ENCODE results near the gene TNNI3. TPM values are rescaled to one million over a fixed set of nuclear protein-coding genes. Genes with fewer than 3 reads are reported as not detected.

The TNNI3 gene
- total and polyA plus RNA-seq, 9 of the 15 experiments (the other 6 are each of a cell fraction or from before 2014, with no cell fraction given) = 4.7 to 158 (median 42.0) TPM

DNA sequence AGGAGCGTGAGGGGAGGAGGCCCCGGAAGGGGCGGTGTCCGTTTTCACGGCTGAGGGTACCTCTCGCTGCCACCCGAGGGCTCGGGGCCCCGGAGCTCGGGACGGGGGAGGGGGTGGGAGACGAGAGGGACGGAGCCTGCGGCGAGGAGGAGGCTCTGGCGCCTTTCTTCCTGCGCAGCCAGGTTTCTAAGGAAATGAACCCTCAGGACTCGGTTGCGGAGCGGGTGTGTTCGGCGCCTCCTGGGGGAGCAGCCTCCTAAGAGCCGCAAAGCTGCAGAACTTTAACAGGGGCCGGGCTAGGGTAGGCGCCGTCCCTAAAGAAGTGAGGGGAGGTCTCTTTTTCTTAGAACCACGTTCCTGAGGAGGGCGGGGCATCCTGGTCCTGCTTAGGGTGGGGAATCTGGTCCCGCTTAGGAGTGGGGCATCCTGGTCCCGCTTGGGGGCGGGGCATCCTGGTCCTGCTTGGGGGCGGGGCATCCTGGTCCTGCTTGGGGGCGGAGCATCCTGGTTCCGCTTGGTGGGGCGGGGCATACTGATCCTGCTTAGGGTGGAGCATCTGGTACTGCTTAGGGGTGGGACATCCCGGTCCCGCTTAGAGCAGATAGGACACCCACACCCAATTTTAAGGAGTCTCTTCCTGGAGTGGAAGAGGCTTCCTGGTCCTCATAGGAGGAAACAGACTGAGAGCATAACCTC, 16.3 kb upstream of the TNNI3 start (continued):
- TF ChIP-seq NRF1 (conservative IDR thresholded peaks at IDR 0.05 in 1 of 2, IDR thresholded peaks at IDR 0.05 in 1 of 2) (peak; percentile 80 to 84), NFE2 (IDR thresholded peaks at IDR 0.05; ENCODE audit: low read depth) (no peak), CREM (IDR thresholded peaks at IDR 0.05; ENCODE audit: low read depth) (no peak), KAT7 (CRISPR knock-in tag; IDR thresholded peaks at IDR 0.05; ENCODE audit: borderline replicate concordance) (no peak)
- TF ChIP-seq, protein P1, sequence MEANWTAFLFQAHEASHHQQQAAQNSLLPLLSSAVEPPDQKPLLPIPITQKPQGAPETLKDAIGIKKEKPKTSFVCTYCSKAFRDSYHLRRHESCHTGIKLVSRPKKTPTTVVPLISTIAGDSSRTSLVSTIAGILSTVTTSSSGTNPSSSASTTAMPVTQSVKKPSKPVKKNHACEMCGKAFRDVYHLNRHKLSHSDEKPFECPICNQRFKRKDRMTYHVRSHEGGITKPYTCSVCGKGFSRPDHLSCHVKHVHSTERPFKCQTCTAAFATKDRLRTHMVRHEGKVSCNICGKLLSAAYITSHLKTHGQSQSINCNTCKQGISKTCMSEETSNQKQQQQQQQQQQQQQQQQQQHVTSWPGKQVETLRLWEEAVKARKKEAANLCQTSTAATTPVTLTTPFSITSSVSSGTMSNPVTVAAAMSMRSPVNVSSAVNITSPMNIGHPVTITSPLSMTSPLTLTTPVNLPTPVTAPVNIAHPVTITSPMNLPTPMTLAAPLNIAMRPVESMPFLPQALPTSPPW (CRISPR knock-in tag; IDR thresholded peaks at IDR 0.05) = peak; percentile 32; the same call in 1 of the 2 replicates

DNA sequence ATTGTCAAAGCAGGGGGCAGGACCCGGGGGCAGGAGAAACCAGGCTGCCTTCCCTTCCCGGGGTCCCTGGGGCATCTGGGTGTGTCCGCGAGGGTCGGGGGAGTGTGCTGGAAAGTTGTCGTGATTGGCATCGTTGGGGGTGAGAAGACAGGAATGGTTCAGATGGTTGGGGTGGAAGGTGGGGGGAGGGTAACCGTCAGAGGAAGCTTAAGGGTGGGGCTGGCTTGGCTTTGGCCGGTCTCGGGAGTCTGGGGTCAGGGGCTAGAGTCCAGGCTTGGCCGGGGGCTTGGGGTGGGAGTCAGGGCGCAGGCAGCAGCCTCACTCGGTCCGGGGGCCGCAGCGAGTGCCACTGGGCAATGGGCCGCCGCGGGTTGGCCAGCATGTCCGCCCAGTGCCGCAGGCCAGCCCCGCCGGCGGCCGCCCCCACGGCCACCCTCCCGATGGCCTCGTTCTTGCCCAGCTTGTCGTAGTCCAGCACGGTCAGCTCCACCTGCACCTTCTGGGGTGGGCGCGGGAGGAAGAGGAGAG, 15.7 kb upstream of the TNNI3 start:
- intact Hi-C loops (cut with micrococcal nuclease) = no loop called here
- H3K9me3 ChIP-seq (replicated peaks; ENCODE audit: control insufficient read depth, insufficient read depth, low read depth, low read length) = no peaks in the 10 kb centered on the region
- peak overlapping the region; percentile 95 for H2AFZ ChIP-seq (ENCODE audit: low read depth, low read length)
- DNase-seq (ENCODE audit: extremely low read depth in 1 of 4, low spot score in 3 of 4) (no peak), FAIRE-seq (no peak), ATAC-seq (0 out of 3 replicates have a peak, but pooled peaks have one; percentile 0)
- BruUV-seq (replicated peaks) = no TSS peak
- ChIA-PET CTCF (ENCODE audit: low intra/inter-chr PET ratio) (no interaction called here), POLR2A (interaction anchor here (0.6 to 1.9 kb wide), 4 partner anchors 12 to 230 kb away, joined by 3 to 5 read pairs (median 4); no protein-coding TSS in a partner anchor)
- peak overlapping the region; percentile 50 to 92; a peak in 3 of 4 replicates for H3K9ac ChIP-seq (ENCODE audit: insufficient read depth in 1 of 2, low read depth in 2 of 2, low read length in 2 of 2)
- H3K27me3 ChIP-seq (ENCODE audit: control insufficient read depth in 2 of 2, insufficient read depth in 2 of 2, low read length in 2 of 2) = no peaks in the 10 kb centered on the region
- H3K79me2 ChIP-seq (ENCODE audit: control insufficient read depth, insufficient read depth, low read length) = no peaks in the 10 kb centered on the region; the same call in 2 of the 3 replicates
- in situ Hi-C loops (cut with MboI) = loop anchor here (25.0 kb wide), 1 partner anchor 964 kb away; the partner anchor contains the start of gene ZNF444
- peak overlapping the region; percentile 64; the same call in 2 of the 3 replicates for H3K27ac ChIP-seq (ENCODE audit: extremely low read depth, low read depth, low read length)
- H3K36me3 ChIP-seq (ENCODE audit: control insufficient read depth, insufficient read depth, low read length) = no peaks in the 10 kb centered on the region
- H3K4me3 ChIP-seq = peak overlapping the region; percentile 60
- H3K4me2 ChIP-seq (ENCODE audit: insufficient read depth, low read length) = peak overlapping the region; percentile 88
- no peaks in the 10 kb centered on the region for H3K9me1 ChIP-seq (ENCODE audit: control insufficient read depth, insufficient read depth, low read length)
- peaks cover 25 to 36% of the 10 kb centered on the region in 2 experiments; a peak in 4 of 5 replicates for H3K4me1 ChIP-seq (replicated peaks in 1 of 2; ENCODE audit: control insufficient read depth in 2 of 2, insufficient read depth in 2 of 2, low read length in 2 of 2)
- no peaks in the 10 kb centered on the region for H4K20me1 ChIP-seq (replicated peaks; ENCODE audit: control insufficient read depth, insufficient read depth, low read length)
- WGBS (ENCODE audit: insufficient coverage, low coverage, missing lambda C conversion rate) = 5% methylated on average over 20 of the region's 32 CpGs
- TF ChIP-seq, protein P2, sequence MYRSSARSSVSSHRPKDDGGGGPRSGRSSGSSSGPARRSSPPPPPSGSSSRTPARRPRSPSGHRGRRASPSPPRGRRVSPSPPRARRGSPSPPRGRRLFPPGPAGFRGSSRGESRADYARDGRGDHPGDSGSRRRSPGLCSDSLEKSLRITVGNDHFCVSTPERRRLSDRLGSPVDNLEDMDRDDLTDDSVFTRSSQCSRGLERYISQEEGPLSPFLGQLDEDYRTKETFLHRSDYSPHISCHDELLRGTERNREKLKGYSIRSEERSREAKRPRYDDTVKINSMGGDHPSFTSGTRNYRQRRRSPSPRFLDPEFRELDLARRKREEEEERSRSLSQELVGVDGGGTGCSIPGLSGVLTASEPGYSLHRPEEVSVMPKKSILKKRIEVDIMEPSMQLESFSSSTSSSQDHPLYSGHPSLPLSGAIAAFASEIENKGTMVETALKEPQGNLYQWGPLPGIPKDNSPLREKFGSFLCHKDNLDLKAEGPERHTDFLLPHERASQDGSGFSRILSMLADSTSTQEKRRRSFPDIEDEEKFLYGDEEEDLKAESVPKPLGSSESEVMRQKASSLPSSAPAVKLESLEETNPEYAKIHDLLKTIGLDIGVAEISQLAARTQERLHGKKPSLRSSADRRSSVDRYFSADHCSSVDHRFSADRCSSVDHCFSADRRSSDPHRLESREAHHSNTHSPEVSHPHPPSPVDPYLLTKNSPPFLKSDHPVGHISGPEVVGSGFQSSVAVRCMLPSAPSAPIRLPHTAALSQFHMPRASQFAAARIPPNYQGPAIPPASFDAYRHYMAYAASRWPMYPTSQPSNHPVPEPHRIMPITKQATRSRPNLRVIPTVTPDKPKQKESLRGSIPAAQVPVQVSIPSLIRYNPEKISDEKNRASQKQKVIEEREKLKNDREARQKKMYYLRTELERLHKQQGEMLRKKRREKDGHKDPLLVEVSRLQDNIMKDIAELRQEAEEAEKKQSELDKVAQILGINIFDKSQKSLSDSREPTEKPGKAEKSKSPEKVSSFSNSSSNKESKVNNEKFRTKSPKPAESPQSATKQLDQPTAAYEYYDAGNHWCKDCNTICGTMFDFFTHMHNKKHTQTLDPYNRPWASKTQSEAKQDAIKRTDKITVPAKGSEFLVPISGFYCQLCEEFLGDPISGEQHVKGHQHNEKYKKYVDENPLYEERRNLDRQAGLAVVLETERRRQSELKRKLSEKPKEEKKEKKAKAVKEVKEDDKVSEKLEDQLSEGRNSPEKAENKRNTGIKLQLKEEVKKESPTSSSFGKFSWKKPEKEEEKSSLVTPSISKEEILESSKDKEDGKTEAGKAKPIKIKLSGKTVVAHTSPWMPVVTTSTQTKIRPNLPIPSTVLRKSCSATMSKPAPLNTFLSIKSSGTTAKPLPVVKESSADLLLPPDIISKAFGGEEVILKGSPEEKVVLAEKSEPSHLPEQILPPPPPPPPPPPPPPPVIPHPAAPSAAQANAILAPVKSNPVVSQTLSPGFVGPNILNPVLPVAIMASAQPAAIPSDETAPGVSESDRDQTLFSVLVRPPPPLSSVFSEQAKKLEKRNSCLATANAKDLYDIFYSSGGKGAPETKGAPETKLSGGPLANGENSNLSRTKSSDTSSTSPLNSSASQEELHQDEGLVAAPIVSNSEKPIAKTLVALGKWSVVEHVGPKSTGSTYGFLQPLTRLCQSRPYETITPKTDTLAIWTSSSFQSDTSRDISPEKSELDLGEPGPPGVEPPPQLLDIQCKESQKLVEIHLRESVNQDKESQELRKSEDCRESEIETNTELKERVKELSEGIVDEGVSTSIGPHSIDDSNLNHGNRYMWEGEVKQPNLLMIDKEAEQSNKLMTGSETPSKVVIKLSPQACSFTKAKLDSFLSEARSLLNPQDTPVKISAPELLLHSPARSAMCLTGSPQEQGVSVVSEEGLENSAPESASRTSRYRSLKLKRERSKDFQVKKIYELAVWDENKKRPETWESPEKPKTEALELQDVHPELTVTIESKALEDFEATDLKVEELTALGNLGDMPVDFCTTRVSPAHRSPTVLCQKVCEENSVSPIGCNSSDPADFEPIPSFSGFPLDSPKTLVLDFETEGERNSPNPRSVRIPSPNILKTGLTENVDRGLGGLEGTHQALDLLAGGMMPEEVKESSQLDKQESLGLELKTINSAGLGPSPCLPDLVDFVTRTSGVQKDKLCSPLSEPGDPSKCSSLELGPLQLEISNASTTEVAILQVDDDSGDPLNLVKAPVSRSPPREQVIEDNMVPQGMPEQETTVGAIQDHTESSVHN (IDR thresholded peaks at IDR 0.05; ENCODE audit: borderline replicate concordance in 1 of 2, low read depth in 1 of 2) = no peak
- TF ChIP-seq, protein P3, sequence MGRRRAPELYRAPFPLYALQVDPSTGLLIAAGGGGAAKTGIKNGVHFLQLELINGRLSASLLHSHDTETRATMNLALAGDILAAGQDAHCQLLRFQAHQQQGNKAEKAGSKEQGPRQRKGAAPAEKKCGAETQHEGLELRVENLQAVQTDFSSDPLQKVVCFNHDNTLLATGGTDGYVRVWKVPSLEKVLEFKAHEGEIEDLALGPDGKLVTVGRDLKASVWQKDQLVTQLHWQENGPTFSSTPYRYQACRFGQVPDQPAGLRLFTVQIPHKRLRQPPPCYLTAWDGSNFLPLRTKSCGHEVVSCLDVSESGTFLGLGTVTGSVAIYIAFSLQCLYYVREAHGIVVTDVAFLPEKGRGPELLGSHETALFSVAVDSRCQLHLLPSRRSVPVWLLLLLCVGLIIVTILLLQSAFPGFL (CRISPR knock-in tag; IDR thresholded peaks at IDR 0.05) = no peak
